GM19025 (cell line): Measurements from ENCODE around the gene CFAP410.

ENCODE experiments used
- ATAC-seq: cut with Tn5 transposase; IDR thresholded peaks from one replicate; pipeline ENCODE4 v1.9.1; 2021; ENCODE audit warnings: mild to moderate bottlenecking, low read depth, moderate library complexity; ENCODE audit not compliant: unreplicated experiment

Gene CFAP410

GRCh38 chr21:44332965-44333364 is 6.2 kb downstream of the CFAP410 start:
- no peak for ATAC-seq

GRCh38 chr21:44332383-44332782 is 6.8 kb downstream of the CFAP410 start:
- ATAC-seq, result no peak

- no peak for ATAC-seq
Observed at GRCh38 chr21:44331650-44332307, 7.4 kb downstream of the CFAP410 start.

DNA sequence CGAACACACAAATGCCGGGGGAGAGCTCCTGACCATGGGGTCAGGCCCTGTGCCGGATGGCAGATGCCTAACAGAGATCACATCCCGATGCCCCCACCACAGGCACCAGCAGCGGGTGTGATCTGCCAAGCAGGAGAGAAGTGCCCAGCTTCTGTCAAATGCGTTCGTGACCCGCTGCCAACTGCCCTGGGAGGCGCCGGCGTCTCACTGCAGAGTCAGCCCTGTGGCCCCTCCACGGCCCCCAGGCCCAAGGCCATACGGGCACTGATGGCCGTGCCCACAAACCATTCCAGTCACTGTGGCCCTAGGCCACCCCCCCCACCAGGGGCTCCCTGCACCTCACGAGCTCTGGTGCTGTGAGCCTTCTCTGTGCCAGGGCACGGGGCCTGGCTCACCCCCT is 8.0 kb downstream of the CFAP410 start:
- no peak for ATAC-seq

GRCh38 chr21:44330698-44331097 is 8.5 kb downstream of the CFAP410 start:
- ATAC-seq, result no peak

DNA sequence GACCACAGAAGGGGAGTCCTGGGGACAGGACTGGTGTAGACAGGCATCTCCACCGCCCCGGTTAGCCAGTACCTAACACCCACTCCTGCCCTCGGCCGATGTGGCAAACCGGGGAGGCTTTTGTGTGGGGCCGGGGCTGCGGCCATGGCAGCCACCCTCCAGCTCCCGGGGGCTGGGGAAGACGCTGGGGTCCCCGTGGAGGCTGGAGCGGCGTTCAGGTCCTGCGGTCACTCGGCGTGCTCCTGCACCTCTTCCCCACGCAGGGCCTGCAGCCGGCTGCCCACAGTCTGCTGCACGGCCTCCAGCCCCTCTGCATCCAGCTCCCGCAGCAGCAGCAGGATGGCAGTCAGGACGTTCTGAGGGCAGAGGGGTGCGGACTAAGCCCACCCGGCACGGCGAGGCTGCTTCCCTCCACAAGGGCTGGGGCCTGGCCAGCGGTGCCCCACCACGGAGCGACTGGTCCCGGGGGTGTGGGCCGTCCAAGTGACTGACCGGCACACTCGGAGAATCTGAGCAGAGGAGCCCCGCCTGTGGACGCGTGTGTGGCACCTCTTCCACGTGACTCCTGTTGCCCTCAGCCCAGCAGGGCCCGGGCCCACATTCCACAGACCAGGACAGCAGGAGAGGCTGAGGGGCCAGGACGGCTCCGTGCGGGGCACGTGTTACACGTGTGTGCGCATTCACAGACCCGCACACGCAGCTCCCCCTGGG is 9.1 kb downstream of the CFAP410 start:
- no peak for ATAC-seq

DNA sequence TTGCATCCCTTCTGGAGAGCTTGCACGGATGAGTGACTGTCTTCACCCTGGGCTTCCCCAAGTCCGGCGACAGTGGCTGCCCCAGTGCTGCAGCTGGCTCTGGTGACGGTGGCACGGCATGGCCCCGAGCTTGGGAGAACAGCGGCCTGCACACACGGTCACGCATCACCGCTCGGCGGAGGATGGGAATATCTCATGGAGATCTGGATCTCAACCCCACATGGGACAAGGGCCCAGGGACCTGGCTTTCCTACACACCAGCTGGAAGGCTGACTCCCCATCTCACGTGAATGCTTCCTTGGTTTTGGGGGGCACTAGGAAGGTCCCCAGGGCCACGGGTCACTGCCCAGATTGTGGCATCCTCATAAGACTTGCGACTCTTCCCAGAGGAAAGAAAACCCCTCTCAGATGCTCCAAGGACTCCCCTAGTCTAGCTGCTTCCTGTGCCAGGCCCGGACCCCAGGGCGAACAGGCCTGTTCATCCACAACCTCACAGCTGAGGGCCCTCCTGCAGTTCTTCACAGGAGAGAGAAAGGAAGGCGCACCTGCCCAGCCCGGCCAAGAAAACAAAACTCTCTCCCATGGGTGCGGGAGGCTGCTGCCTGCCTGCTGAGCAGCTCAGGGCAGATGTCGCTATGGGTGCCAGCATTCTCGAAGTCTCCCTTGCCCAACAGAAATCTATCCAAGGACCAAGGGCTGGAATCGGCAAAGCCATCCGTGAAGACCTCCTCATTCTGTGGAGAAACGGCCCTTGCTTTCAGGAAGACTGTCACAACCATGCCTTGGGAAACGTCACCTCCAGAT is 9.9 kb downstream of the CFAP410 start:
- ATAC-seq, result no peak

- no peak for ATAC-seq
Observed at GRCh38 chr21:44328242-44328895, 10.8 kb downstream of the CFAP410 start.

DNA sequence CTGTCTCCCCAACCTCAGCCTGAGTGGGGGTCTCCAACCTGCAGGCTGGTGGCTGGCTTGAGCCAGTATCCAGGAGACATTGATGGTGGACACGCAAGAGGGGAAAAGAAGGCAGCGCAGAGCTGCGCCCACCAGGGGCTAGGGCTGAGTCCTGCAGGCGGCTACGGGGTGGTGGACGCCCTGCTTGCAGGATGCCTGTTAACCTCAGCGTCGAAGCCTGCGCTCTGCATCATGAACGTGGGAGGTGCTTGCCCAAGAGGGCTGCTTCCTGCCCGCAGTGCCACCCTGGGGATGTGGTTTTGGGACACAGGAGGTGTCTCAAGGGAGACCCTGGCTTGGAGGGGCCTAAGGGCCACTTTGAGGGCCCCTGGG is 11.6 kb downstream of the CFAP410 start:
- no peak for ATAC-seq

DNA sequence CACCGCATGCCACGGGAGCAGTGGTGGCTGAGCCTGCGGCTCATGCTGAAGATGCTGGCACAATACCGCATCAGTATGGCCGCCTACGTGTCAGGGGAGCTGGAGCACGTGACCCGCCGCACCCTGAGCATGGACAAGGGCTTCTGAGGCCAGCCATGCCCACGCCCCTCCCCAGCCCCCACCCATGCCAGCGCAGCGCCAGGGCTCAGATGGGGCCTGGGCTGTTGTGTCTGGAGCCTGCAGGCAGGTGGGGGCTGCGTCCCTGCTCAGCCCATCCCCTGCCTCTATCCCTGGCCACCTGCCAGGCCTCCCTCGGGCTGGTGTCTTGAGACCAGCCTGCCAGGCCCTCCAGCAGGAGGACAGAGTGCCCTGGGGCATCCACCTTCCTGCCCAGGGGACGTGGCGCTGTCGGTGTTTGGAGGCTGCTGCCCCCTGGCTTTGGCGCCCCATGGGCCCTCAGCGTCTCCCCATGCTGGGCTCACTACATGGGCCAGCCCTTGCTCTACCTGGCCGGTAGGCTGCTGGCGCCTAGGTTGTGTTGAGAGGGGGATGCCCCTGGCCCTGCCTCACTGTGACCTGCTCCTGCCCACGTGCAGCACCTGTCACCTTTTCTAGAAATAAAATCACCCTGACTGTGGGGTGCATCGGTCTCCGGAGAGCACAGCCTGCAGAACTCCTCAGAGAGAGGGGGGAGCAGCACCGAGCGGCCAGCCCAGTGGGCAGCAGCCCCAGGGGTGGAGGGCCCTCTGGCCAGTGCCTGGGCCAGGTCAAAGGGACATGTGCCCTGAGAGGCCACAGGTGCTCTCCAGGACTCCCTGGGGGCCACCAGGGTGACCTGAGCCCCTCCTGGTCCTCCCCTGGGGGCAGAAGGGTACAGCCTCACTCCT is 12.2 kb downstream of the CFAP410 start:
- no peak for ATAC-seq

DNA sequence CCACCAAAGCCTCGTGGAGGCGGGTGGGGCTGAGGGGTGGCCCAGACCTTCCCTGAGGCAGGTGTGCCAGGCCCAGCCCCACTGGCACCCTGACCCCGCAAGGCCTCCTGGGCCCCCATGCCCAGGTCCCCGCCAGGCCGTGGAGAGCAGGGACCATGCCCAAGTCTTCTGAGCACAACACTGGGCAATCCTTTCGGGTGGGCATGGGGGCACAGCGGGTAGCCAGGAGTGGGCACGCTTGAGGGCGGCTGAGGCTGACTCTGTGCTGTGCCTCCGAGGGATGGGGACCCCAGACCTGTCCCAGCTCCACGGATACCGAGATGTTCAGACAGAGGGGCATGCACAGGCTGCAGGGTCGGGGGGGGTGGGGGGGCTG is 12.9 kb downstream of the CFAP410 start:
- no peak for ATAC-seq

GRCh38 chr21:44325386-44326271 is 13.6 kb downstream of the CFAP410 start:
- no peak for ATAC-seq

GRCh38 chr21:44324854-44325107 is 14.4 kb downstream of the CFAP410 start:
- no peak for ATAC-seq

DNA sequence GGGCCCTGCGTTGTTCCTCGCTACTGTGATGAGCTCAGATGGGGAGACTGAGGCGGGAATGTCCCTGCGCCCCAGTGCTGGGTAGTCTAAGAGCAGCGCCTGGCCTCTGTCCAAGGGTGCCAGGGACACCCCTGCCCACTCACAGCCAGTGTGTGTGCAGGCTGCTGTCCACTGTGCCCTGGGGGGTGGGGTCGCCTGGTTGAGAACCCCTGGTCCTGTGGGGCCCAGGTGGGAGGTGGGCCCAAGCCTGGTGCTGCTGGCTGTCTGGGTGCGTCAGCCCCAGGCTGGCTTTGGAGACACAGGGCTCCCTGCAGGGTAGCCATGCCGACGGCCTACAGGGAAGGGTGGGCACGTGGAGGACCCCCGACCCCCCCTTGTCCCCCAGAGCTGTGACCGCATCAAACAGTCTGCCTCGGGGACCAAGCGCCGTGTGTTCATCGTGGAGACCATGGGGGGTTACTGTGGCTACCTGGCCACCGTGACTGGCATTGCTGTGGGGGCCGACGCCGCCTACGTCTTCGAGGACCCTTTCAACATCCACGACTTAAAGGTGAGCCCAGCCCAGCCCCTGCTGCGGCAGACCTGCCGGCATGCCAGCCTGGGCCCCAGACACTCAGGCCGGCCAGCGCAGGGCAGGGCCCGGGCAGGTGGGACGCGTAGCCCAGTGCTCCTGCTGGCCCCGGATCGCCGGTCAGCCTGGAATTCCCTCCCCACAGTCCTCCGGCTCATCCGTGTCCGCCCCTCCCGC is 14.9 kb downstream of the CFAP410 start:
- ATAC-seq, result no peak

DNA sequence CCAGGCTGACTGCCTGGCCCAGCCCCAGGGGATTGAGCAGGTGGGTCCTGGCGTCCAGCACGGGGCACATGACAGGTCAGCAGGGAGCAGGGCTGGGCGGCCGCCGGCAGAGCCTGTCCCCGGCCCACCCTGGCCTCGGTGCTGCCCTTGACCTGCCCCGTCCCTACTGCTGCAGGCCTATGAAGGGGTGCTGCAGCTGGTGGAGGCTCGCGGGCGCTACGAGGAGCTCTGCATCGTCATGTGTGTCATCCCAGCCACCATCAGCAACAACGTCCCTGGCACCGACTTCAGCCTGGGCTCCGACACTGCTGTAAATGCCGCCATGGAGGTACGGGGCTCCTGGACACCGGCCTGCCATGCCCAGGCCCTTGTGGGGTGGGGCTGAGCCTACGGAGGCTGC is 15.6 kb downstream of the CFAP410 start:
- no peak for ATAC-seq

GRCh38 chr21:44322621-44323325 is 16.4 kb downstream of the CFAP410 start:
- no peak for ATAC-seq

DNA sequence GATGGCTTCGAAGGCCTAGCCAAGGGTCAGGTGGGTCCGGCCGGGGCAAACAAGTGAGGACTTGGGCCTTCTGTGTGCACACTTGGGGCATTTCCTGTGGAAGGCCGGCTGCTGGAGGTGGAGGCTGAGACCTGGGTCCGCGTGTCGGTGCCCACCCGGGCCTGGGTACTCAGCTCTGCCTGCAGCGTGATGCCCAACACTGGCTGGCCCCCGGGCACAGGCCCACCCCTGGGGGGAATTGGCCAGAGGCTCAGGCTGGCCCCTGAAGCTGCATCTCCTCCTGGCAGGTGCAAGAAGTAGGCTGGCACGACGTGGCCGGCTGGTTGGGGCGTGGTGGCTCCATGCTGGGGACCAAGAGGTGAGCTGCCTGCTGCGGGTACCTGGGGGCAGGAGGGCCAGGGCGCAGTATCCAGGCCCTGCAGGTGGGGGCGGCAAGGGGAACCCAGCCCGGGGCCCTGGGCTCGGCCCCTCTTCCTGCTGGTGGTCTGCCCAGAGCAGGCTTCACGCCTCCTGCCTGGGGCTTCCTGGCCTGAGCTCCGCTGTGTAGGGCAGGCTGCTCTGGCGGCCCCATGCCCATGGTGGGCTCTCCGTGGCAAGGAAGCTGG is 17.2 kb downstream of the CFAP410 start:
- ATAC-seq, result no peak

- no peak for ATAC-seq
Observed at GRCh38 chr21:44320847-44321246, 18.3 kb downstream of the CFAP410 start.
